Measurements from ENCODE around the gene RNF182. TPM values are rescaled to one million over a fixed set of nuclear protein-coding genes. Genes with fewer than 3 reads are reported as not detected.

The RNF182 gene
- polyA plus RNA-seq, 10 donors, result 0.92 to 2.5 (median 1.7) TPM

Other genes starting within 250 kb of the RNF182 start
- gene RANBP9, start 213.1 kb upstream of the RNF182 start, polyA plus RNA-seq (ENCODE audit: insufficient read length in 10 of 10), result 10 to 100 TPM; 26.8 to 36.7 (median 30.2) TPM
- 10 to 100 TPM; 27.0 to 36.6 (median 31.1) TPM for gene MCUR1, start 110.4 kb upstream of the RNF182 start, polyA plus RNA-seq (ENCODE audit: insufficient read length in 10 of 10)
- 10 to 100 TPM in 9 of 10 donors, 1 to 10 TPM in 1; 9.7 to 17.0 (median 11.9) TPM for gene CD83, start 192.8 kb downstream of the RNF182 start, polyA plus RNA-seq (ENCODE audit: insufficient read length in 10 of 10)

All from muscle of back (tissue), 10 donors.